ENCODE measurements around the gene ZNF605. TPM values are rescaled to one million over a fixed set of nuclear protein-coding genes. Genes with fewer than 3 reads are reported as not detected.

The ZNF605 gene
- polyA plus RNA-seq, result 11.2 and 14.6 TPM in 2 replicates

GRCh38 chr12:132956011-132956788, at the start of gene ZNF605:
Gene ZNF605, minus strand, starts transcription at chr12:132956306. Its CDS starts 10,671 bp downstream, at chr12:132945635.

GRCh38 chr12:132986001-132986884, 30.1 kb upstream of the ZNF605 start, which contains the start of gene ZNF26:
Gene ZNF26, plus strand, starts transcription at chr12:132986367. Its CDS starts 474 bp downstream, at chr12:132986841.

GRCh38 chr12:132887513-132888351, 68.4 kb downstream of the ZNF605 start, which contains the start of gene CHFR:
Gene CHFR, minus strand, starts transcription at chr12:132887605. Its CDS starts 277 bp downstream, at chr12:132887328.

Other genes with a start within 250 kb of the ZNF605 start
- 6.4 and 7.8 TPM in 2 replicates for gene PGAM5, start 245.5 kb downstream of the ZNF605 start, polyA plus RNA-seq
- gene ANKLE2, start 194.5 kb downstream of the ZNF605 start, polyA plus RNA-seq, result 8.9 and 10.4 TPM in 2 replicates
- 3.4 and 4.3 TPM in 2 replicates for gene GOLGA3, start 127.4 kb downstream of the ZNF605 start, polyA plus RNA-seq
- gene CHFR, start 68.7 kb downstream of the ZNF605 start, polyA plus RNA-seq, result 0.45 and 1.7 TPM in 2 replicates
- gene ZNF26, start 30.1 kb upstream of the ZNF605 start, polyA plus RNA-seq, result 1.2 and 2.8 TPM in 2 replicates
- gene ZNF84, start 81.2 kb upstream of the ZNF605 start, polyA plus RNA-seq, result 16.4 and 31.2 TPM in 2 replicates
- gene ZNF140, start 124.6 kb upstream of the ZNF605 start, polyA plus RNA-seq, result 10.7 and 21.7 TPM in 2 replicates
- 0.74 and 0.81 TPM in 2 replicates for gene ZNF891, start 174.0 kb upstream of the ZNF605 start, polyA plus RNA-seq
- gene ZNF10, start 174.3 kb upstream of the ZNF605 start, polyA plus RNA-seq, result 2.7 and 8.2 TPM in 2 replicates
- gene ZNF268, start 225.2 kb upstream of the ZNF605 start, polyA plus RNA-seq, result 8.4 and 9.1 TPM in 2 replicates